Suprapubic skin (tissue), 4 donors: ENCODE measurements around the gene GATA6.

ENCODE experiments used
- EP300 ChIP-seq: sonication (generic); formaldehyde crosslinking; IDR thresholded peaks from one replicate; pipeline ENCODE4 v1.6.1; 2017; ENCODE audit warnings: antibody characterized with exemption
- POLR2A ChIP-seq, 2 donors: fragments of 450-650 bp; IDR thresholded peaks; one replicate each; pipeline ENCODE4 v1.6.1; 2017; ENCODE audit warnings: antibody characterized with exemption in 2 of 2, mild to moderate bottlenecking in 2 of 2, moderate library complexity in 2 of 2
- POLR2AphosphoS5 ChIP-seq, 3 donors: sonication (generic); formaldehyde crosslinking; IDR thresholded peaks; one replicate each; pipeline ENCODE4 v1.6.1; 2017; ENCODE audit warnings: antibody characterized with exemption in 3 of 3
- TF ChIP-seq, protein P1 (sequence below), 2 donors: fragments of 200-600 bp in 1 of 2; fragments of 450-650 bp in 1 of 2; sonication (generic) in 1 of 2; IDR thresholded peaks; one replicate each; pipeline ENCODE4 v1.5.1; 2016 to 2019; ENCODE audit warnings: antibody characterized with exemption in 2 of 2, mild to moderate bottlenecking in 1 of 2, moderate library complexity in 1 of 2

GRCh38 chr18:22197668-22198067, 28.3 kb downstream of the GATA6 start:
- TF ChIP-seq, protein P1, sequence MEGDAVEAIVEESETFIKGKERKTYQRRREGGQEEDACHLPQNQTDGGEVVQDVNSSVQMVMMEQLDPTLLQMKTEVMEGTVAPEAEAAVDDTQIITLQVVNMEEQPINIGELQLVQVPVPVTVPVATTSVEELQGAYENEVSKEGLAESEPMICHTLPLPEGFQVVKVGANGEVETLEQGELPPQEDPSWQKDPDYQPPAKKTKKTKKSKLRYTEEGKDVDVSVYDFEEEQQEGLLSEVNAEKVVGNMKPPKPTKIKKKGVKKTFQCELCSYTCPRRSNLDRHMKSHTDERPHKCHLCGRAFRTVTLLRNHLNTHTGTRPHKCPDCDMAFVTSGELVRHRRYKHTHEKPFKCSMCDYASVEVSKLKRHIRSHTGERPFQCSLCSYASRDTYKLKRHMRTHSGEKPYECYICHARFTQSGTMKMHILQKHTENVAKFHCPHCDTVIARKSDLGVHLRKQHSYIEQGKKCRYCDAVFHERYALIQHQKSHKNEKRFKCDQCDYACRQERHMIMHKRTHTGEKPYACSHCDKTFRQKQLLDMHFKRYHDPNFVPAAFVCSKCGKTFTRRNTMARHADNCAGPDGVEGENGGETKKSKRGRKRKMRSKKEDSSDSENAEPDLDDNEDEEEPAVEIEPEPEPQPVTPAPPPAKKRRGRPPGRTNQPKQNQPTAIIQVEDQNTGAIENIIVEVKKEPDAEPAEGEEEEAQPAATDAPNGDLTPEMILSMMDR (IDR thresholded peaks at IDR 0.05), result no peak
- TF ChIP-seq POLR2A (IDR thresholded peaks at IDR 0.05), result no peak
- no peak for TF ChIP-seq POLR2AphosphoS5 (IDR thresholded peaks at IDR 0.05)
- no peak for TF ChIP-seq EP300
